KMS-11 (cell line): ENCODE measurements around the gene HARBI1.
A peak's percentile ranks its signal among the peaks of the same experiment; 100 is the strongest.

Experiments used
- H2AFZ ChIP-seq: fragments of 200-600 bp; sonication (generic); 2 replicates; pipeline ENCODE4 v1.6.1; 2016; ENCODE audit warnings: antibody characterized with exemption, mixed run types, low read depth
- H3K27ac ChIP-seq: fragments of 200-600 bp; sonication (generic); 2 replicates; pipeline ENCODE4 v1.6.1; 2016; ENCODE audit warnings: mild to moderate bottlenecking, mixed run types
- H3K27me3 ChIP-seq: fragments of 200-600 bp; sonication (generic); 2 replicates; pipeline ENCODE4 v1.6.1; 2017; ENCODE audit warnings: mild to moderate bottlenecking, low read depth, mixed run types, moderate library complexity; ENCODE audit not compliant: insufficient read depth
- H3K36me3 ChIP-seq: fragments of 200-600 bp; sonication (generic); 2 replicates; pipeline ENCODE4 v1.6.1; 2017; ENCODE audit warnings: mild to moderate bottlenecking, mixed run types; ENCODE audit not compliant: insufficient read depth
- H3K4me1 ChIP-seq: fragments of 200-600 bp; sonication (generic); 2 replicates; pipeline ENCODE4 v1.6.1; 2016; ENCODE audit warnings: mild to moderate bottlenecking, low read depth, mixed run types; ENCODE audit not compliant: poor library complexity, severe bottlenecking
- H3K4me2 ChIP-seq: fragments of 200-600 bp; sonication (generic); 2 replicates; pipeline ENCODE4 v1.7.0; 2016; ENCODE audit warnings: mild to moderate bottlenecking, mixed run types
- H3K4me3 ChIP-seq: fragments of 200-600 bp; sonication (generic); IDR thresholded peaks from 2 replicates; pipeline ENCODE4 v1.6.1; 2017; ENCODE audit warnings: low read depth, low read length, mixed read lengths; ENCODE audit not compliant: insufficient read depth
- H3K79me2 ChIP-seq: fragments of 200-600 bp; sonication (generic); 2 replicates; pipeline ENCODE4 v1.6.1; 2016; ENCODE audit warnings: low read depth, mixed run types; ENCODE audit not compliant: insufficient read depth
- H3K9ac ChIP-seq: fragments of 200-600 bp; sonication (generic); 2 replicates; pipeline ENCODE4 v1.6.1; 2016; ENCODE audit warnings: mild to moderate bottlenecking, mixed run types
- H4K20me1 ChIP-seq: fragments of 200-600 bp; sonication (generic); 2 replicates; pipeline ENCODE4 v1.6.1; 2016; ENCODE audit warnings: mild to moderate bottlenecking, mixed run types; ENCODE audit not compliant: insufficient read depth
- CTCF ChIP-seq: fragments of 200-600 bp; sonication (generic); conservative IDR thresholded peaks from 2 replicates; pipeline ENCODE4 v1.6.1; 2017; ENCODE audit warnings: low read depth, mild to moderate bottlenecking, antibody characterized with exemption, low read length, moderate library complexity, mixed read lengths

The HARBI1 gene

GRCh38 chr11:46564459-46564858 is 52.6 kb downstream of the HARBI1 start:
- Histone ChIP-seq H3K27me3 (no peaks in the 10 kb centered on the region), H3K9ac (no peak overlapping the region), H3K79me2 (peaks cover 49% of the 10 kb centered on the region; the same call in 1 of the 2 replicates), H3K4me3 (no peak overlapping the region), H2AFZ (no peak overlapping the region), H3K36me3 (no peaks in the 10 kb centered on the region), H3K27ac (no peak overlapping the region), H3K4me1 (peaks cover 38% of the 10 kb centered on the region), H3K4me2 (no peak overlapping the region), H4K20me1 (peaks cover 9% of the 10 kb centered on the region; the same call in 1 of the 2 replicates)
- no peak for TF ChIP-seq CTCF

DNA sequence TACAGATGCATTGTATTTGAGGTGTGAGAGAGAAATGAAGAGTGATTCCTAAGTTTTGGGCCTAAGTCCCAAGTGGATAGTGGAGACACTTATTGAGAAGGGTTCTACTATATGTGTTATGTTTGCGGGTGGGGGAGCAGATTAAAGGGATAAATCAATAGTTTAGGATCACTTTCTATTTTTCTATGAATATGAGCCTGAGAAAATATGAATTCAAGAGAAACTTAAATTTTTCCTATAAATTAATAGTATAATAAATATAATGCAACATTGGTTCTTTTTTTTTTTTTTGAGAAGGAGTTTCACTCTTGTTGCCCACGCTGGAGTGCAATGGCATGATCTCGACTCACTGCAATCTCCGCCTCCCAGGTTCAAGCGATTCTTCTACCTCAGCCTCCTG is 54.5 kb downstream of the HARBI1 start:
- H3K9ac ChIP-seq, result no peak overlapping the region
- H3K36me3 ChIP-seq, result no peaks in the 10 kb centered on the region
- no peaks in the 10 kb centered on the region for H3K27me3 ChIP-seq
- H3K4me3 ChIP-seq, result no peak overlapping the region
- no peak for TF ChIP-seq CTCF
- no peak overlapping the region for H2AFZ ChIP-seq
- no peak overlapping the region; the same call in 1 of the 2 replicates for H3K27ac ChIP-seq
- H3K79me2 ChIP-seq, result peaks cover 63% of the 10 kb centered on the region; the same call in 1 of the 2 replicates
- no peak overlapping the region; the same call in 1 of the 2 replicates for H3K4me2 ChIP-seq
- H4K20me1 ChIP-seq, result peaks cover 9% of the 10 kb centered on the region; the same call in 1 of the 2 replicates
- peaks cover 57% of the 10 kb centered on the region for H3K4me1 ChIP-seq

- H3K4me1 ChIP-seq, result peaks cover 76% of the 10 kb centered on the region
- peaks cover 67% of the 10 kb centered on the region; the same call in 1 of the 2 replicates for H3K79me2 ChIP-seq
- H3K4me2 ChIP-seq, result peak overlapping the region; percentile 84
- H3K4me3 ChIP-seq, result no peak overlapping the region
- TF ChIP-seq CTCF, result no peak
- no peaks in the 10 kb centered on the region for H3K36me3 ChIP-seq
- peak overlapping the region; percentile 46 for H3K27ac ChIP-seq
- peak overlapping the region; percentile 22; the same call in 1 of the 2 replicates for H3K9ac ChIP-seq
- no peaks in the 10 kb centered on the region for H3K27me3 ChIP-seq
- peaks cover 9% of the 10 kb centered on the region; the same call in 1 of the 2 replicates for H4K20me1 ChIP-seq
- no peak overlapping the region for H2AFZ ChIP-seq
Observed at GRCh38 chr11:46560300-46560991, 56.6 kb downstream of the HARBI1 start.

- Histone ChIP-seq H3K27ac (peak overlapping the region; percentile 46), H3K36me3 (no peaks in the 10 kb centered on the region), H3K4me2 (peak overlapping the region; percentile 84), H3K27me3 (no peaks in the 10 kb centered on the region), H3K9ac (0 out of 2 replicates have a peak overlapping the region, but pooled peaks have one; percentile 22), H2AFZ (no peak overlapping the region), H3K4me3 (no peak overlapping the region), H4K20me1 (peaks cover 9% of the 10 kb centered on the region; the same call in 1 of the 2 replicates), H3K4me1 (peaks cover 83% of the 10 kb centered on the region), H3K79me2 (peaks cover 73% of the 10 kb centered on the region)
- TF ChIP-seq CTCF, result no peak
Observed at GRCh38 chr11:46559815-46560214, 57.2 kb downstream of the HARBI1 start.
